HUES48 (cell line): ENCODE data around the gene ST6GAL1.
"Not testable (repeated sequence)": the region's sequence is repeated elsewhere in the genome, so short reads cannot be mapped to it uniquely, and the experiment has no call there.

Experiments used
- H3K27ac ChIP-seq: one replicate; pipeline ENCODE4 v1.7.0; 2013; ENCODE audit warnings: low read depth, low read length, inconsistent platforms
- H3K27me3 ChIP-seq: 2 replicates; pipeline ENCODE4 v1.6.1; 2013; ENCODE audit warnings: mild to moderate bottlenecking, low read length; ENCODE audit not compliant: control insufficient read depth, insufficient read depth
- H3K36me3 ChIP-seq: 2 replicates; pipeline ENCODE4 v1.6.1; 2013; ENCODE audit warnings: low read length; ENCODE audit not compliant: control insufficient read depth, insufficient read depth
- H3K4me1 ChIP-seq: 2 replicates; pipeline ENCODE4 v1.6.1; 2013; ENCODE audit warnings: mild to moderate bottlenecking, low read length; ENCODE audit not compliant: control insufficient read depth, insufficient read depth
- H3K4me3 ChIP-seq: 2 replicates; pipeline ENCODE4 v1.5.1; 2013; ENCODE audit warnings: mild to moderate bottlenecking, low read depth, low read length
- H3K9ac ChIP-seq: 2 replicates; pipeline ENCODE4 v1.6.1; 2013; ENCODE audit warnings: mild to moderate bottlenecking, low read depth, low read length, moderate library complexity
- H3K9me3 ChIP-seq: 2 replicates; pipeline ENCODE4 v1.6.1; 2013; ENCODE audit warnings: low read length; ENCODE audit not compliant: control insufficient read depth, insufficient read depth

Gene ST6GAL1

DNA sequence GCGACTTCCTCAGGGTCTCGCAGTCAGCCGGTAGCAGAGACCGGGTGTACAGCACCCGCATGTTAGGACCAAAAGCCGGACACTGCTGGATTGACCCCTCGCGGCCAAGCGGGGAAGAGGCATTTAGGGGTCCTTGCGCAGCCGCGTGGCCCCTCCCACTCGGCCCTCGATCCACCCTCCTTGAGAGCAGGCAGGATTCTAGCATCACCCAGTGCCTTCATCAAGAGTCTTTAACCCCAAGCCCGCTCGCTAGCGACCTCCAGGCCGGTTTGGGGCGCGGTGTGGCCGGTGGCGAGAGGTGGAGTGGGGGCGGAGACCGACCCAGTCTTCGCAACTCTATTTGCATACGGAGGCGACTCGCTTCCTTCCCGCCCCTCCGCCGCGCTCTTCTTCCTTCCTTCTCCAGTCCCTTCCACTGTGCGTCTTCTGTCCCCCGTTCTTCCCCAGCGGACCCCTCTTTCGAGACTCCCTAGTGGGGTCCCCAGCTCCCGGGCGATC lies at the start of gene ST6GAL1:
Gene ST6GAL1 (plus strand): TSS at position 384 of the 498 bp plus-strand sequence. CDS start 112,178 bp downstream, outside the sequence.
- peak within 1 kb of the TSS; percentile 95 for H3K27ac ChIP-seq
- peak within 1 kb of the TSS; percentile 77 for H3K9ac ChIP-seq
- H3K4me1 ChIP-seq = peaks cover 28% of the 10 kb centered on the region
- peaks cover 26% of the 10 kb centered on the region for H3K36me3 ChIP-seq
- no peaks in the 10 kb centered on the region for H3K9me3 ChIP-seq
- peak within 1 kb of the TSS; percentile 89 for H3K4me3 ChIP-seq
- H3K27me3 ChIP-seq = no peaks in the 10 kb centered on the region

DNA sequence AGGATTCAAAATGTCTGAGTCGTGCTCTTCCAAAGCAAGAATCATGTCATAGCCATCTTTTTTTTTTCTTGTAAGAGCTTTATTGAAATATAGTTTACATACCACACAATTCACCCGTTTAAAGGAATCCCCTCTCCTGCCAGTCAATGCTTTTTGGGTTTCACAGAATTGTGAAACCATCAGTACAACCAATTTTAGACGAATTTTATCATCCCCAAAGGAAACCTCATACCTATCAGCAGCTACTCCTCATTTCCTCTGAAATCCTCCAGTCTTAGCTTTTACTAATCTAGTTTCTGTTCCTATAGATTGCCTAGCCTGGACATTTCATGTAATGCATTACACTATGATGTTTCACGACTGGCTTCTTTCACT lies 48.2 kb upstream of the ST6GAL1 start:
- Histone ChIP-seq H3K4me1 (peaks cover 13% of the 10 kb centered on the region), H3K36me3 (no peaks in the 10 kb centered on the region), H3K27me3 (no peaks in the 10 kb centered on the region), H3K4me3 (no peak overlapping the region), H3K9me3 (0 out of 2 replicates have a peak, but pooled peaks cover 2% of the 10 kb centered on the region), H3K27ac (no peak overlapping the region), H3K9ac (no peak overlapping the region)

- Histone ChIP-seq H3K36me3 (no peaks in the 10 kb centered on the region), H3K27me3 (no peaks in the 10 kb centered on the region), H3K27ac (no peak overlapping the region), H3K4me1 (peaks cover 19% of the 10 kb centered on the region), H3K9ac (no peak overlapping the region), H3K4me3 (no peak overlapping the region), H3K9me3 (no peaks in the 10 kb centered on the region)
These were observed 47.2 kb upstream of the ST6GAL1 start for GRCh38 chr3:186882881-186883685.

GRCh38 chr3:186883686-186884058 lies 46.7 kb upstream of the ST6GAL1 start:
- Histone ChIP-seq H3K27ac (no peak overlapping the region), H3K4me1 (peaks cover 23% of the 10 kb centered on the region), H3K4me3 (no peak overlapping the region), H3K9ac (no peak overlapping the region), H3K36me3 (no peaks in the 10 kb centered on the region), H3K9me3 (no peaks in the 10 kb centered on the region), H3K27me3 (no peaks in the 10 kb centered on the region)

DNA sequence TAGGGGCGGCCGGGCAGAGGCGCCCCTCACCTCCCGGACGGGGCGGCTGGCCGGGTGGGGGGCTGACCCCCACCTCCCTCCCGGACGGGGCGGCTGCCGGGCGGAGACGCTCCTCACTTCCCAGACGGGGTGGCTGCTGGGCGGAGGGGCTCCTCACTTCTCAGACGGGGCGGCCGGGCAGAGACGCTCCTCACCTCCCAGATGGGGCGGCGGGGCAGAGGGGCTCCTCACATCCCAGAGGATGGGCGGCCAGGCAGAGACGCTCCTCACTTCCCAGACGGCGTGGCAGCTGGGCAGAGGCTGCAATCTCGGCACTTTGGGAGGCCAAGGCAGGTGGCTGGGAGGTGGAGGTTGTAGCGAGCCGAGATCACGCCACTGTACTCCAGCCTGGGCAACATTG lies 45.5 kb upstream of the ST6GAL1 start:
- H3K36me3 ChIP-seq, H3K9ac ChIP-seq, H3K4me3 ChIP-seq, H3K27ac ChIP-seq, H3K27me3 ChIP-seq, H3K9me3 ChIP-seq: not testable (repeated sequence)
- H3K4me1 ChIP-seq = peaks cover 31% of the 10 kb centered on the region

GRCh38 chr3:186886202-186886981 lies 43.9 kb upstream of the ST6GAL1 start:
- peaks cover 31% of the 10 kb centered on the region for H3K4me1 ChIP-seq
- H3K27me3 ChIP-seq = no peaks in the 10 kb centered on the region

DNA sequence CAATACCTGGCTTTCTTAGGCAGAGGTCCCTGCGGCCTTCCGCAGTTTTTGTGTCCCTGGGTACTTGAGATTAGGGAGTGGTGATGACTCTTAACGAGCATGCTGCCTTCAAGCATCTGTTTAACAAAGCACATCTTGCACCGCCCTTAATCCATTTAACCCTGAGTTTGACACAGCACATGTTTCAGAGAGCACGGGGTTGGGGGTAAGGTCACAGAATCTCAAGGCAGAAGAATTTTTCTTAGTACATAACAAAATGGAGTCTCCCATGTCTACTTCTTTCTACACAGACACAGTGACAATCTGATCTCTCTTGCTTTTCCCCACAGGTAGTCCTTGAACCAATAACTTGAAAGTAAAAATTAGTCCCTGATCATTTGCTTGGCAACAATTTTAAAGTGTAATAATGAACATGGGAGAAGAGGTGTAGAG lies 42.8 kb upstream of the ST6GAL1 start:
- H3K9ac ChIP-seq, H3K36me3 ChIP-seq, H3K27me3 ChIP-seq, H3K9me3 ChIP-seq, H3K4me3 ChIP-seq: not testable (repeated sequence)
- Histone ChIP-seq H3K27ac (peak overlapping the region; percentile 42), H3K4me1 (peaks cover 35% of the 10 kb centered on the region)

More at GRCh38 chr3:186886202-186886981, 43.9 kb upstream of the ST6GAL1 start:
- Histone ChIP-seq H3K27ac (peak overlapping the region; percentile 83), H3K4me3 (peak overlapping the region; percentile 23; the same call in 1 of the 2 replicates), H3K36me3 (no peaks in the 10 kb centered on the region), H3K9ac (peak overlapping the region; percentile 48), H3K9me3 (no peaks in the 10 kb centered on the region)

DNA sequence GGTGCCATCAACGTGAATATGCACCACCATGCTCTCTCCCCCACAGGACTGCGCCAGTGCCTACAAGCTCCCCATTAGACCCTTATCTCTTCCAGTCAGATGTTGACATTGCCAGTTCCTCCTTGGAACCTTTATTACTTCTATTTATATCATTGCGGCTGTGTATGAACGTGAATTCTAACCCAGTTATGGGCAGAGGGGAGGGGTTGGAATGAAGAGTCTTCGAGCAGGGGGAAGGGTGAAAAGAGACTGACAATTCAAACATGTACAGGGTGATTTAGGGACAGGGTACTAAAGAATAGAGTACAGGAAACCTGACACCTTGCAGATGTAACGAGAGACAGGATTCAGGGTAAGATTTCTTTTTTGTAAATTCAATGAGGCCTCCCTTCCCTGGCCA lies 41.8 kb upstream of the ST6GAL1 start:
- H3K27me3 ChIP-seq = no peaks in the 10 kb centered on the region
- no peak overlapping the region for H3K9ac ChIP-seq
- H3K9me3 ChIP-seq = no peaks in the 10 kb centered on the region
- no peak overlapping the region for H3K4me3 ChIP-seq
- no peak overlapping the region for H3K27ac ChIP-seq
- H3K4me1 ChIP-seq = peaks cover 39% of the 10 kb centered on the region
- H3K36me3 ChIP-seq = no peaks in the 10 kb centered on the region

GRCh38 chr3:186889698-186890097 lies 40.6 kb upstream of the ST6GAL1 start:
- not testable (repeated sequence) for H3K9me3 ChIP-seq, H3K27me3 ChIP-seq, H3K4me3 ChIP-seq, H3K9ac ChIP-seq, H3K36me3 ChIP-seq, H3K27ac ChIP-seq
- H3K4me1 ChIP-seq = peaks cover 48% of the 10 kb centered on the region

- no peak overlapping the region for H3K4me3 ChIP-seq
These were observed 39.4 kb upstream of the ST6GAL1 start for GRCh38 chr3:186890911-186891310.

GRCh38 chr3:186893071-186893470 lies 37.3 kb upstream of the ST6GAL1 start:
- H3K36me3 ChIP-seq, H3K4me3 ChIP-seq, H3K27me3 ChIP-seq, H3K9me3 ChIP-seq, H3K9ac ChIP-seq: not testable (repeated sequence)
- peaks cover 53% of the 10 kb centered on the region for H3K4me1 ChIP-seq
- H3K27ac ChIP-seq = peak overlapping the region; percentile 80

More at GRCh38 chr3:186890911-186891310, 39.4 kb upstream of the ST6GAL1 start:
- Histone ChIP-seq H3K27me3 (no peaks in the 10 kb centered on the region), H3K9me3 (no peaks in the 10 kb centered on the region), H3K27ac (no peak overlapping the region), H3K4me1 (peaks cover 52% of the 10 kb centered on the region), H3K9ac (no peak overlapping the region), H3K36me3 (no peaks in the 10 kb centered on the region)
